H9 (cell line): ENCODE results near the gene SYNPO2L. TPM values are rescaled to one million over a fixed set of nuclear protein-coding genes. Genes with fewer than 3 reads are reported as not detected.

ENCODE experiments used
- DNase-seq: peaks from one replicate; pipeline ENCODE4 v3.0.0-alpha.2; 2017
- H2AFZ ChIP-seq: one replicate; pipeline ENCODE4 v1.6.1; 2013; ENCODE audit warnings: mild to moderate bottlenecking, low read length, control low read depth, moderate library complexity
- H2AK5ac ChIP-seq: 2 replicates; pipeline ENCODE4 v1.6.1; 2013; ENCODE audit warnings: low read length, control low read depth, mixed read lengths; ENCODE audit not compliant: insufficient read length
- H2BK120ac ChIP-seq: one replicate; pipeline ENCODE4 v1.6.1; 2013; ENCODE audit warnings: low read depth, mild to moderate bottlenecking, low read length, control low read depth, inconsistent platforms; ENCODE audit not compliant: poor library complexity, severe bottlenecking
- H2BK12ac ChIP-seq: 2 replicates; pipeline ENCODE4 v1.6.1; 2013; ENCODE audit warnings: low read length, control low read depth, mixed read lengths, low read depth; ENCODE audit not compliant: insufficient read length
- H2BK15ac ChIP-seq: 2 replicates; pipeline ENCODE4 v1.6.1; 2013; ENCODE audit warnings: low read depth, low read length, control low read depth
- H2BK20ac ChIP-seq: one replicate; pipeline ENCODE4 v1.6.1; 2013; ENCODE audit warnings: low read depth, mild to moderate bottlenecking, low read length, control low read depth, inconsistent platforms; ENCODE audit not compliant: poor library complexity, severe bottlenecking
- H2BK5ac ChIP-seq: 2 replicates; pipeline ENCODE4 v1.6.1; 2013; ENCODE audit warnings: low read length, control low read depth, mixed read lengths; ENCODE audit not compliant: insufficient read length
- H3K14ac ChIP-seq: 2 replicates; pipeline ENCODE4 v1.6.1; 2013; ENCODE audit warnings: low read length, control low read depth; ENCODE audit not compliant: insufficient read depth
- H3K18ac ChIP-seq: 2 replicates; pipeline ENCODE4 v1.6.1; 2013; ENCODE audit warnings: low read depth, mild to moderate bottlenecking, mixed read lengths, low read length, control low read depth; ENCODE audit not compliant: insufficient read length
- H3K23ac ChIP-seq: 2 replicates; pipeline ENCODE4 v1.6.1; 2013; ENCODE audit warnings: low read length, control low read depth, mixed read lengths, low read depth; ENCODE audit not compliant: insufficient read length
- H3K23me2 ChIP-seq: 2 replicates; pipeline ENCODE4 v1.6.1; 2013; ENCODE audit warnings: low read depth, mild to moderate bottlenecking, mixed read lengths, low read length, control low read depth; ENCODE audit not compliant: insufficient read length, poor library complexity, severe bottlenecking
- H3K27ac ChIP-seq: 2 replicates; pipeline ENCODE4 v1.5.1; 2013; ENCODE audit warnings: low read length, control low read depth, mixed read lengths, low read depth; ENCODE audit not compliant: insufficient read length
- H3K27me3 ChIP-seq: 2 replicates; pipeline ENCODE4 v1.6.1; 2013; ENCODE audit warnings: low read length, control low read depth, inconsistent platforms; ENCODE audit not compliant: insufficient read depth
- H3K4ac ChIP-seq: 2 replicates; pipeline ENCODE4 v1.6.1; 2013; ENCODE audit warnings: low read depth, mild to moderate bottlenecking, control low read depth, inconsistent platforms, low read length, moderate library complexity
- H3K4me1 ChIP-seq: 2 replicates; pipeline ENCODE4 v1.6.1; 2013; ENCODE audit warnings: low read length, control low read depth, inconsistent platforms; ENCODE audit not compliant: insufficient read depth
- H3K4me2 ChIP-seq: 2 replicates; pipeline ENCODE4 v1.6.1; 2013; ENCODE audit warnings: low read length, control low read depth, mixed read lengths; ENCODE audit not compliant: insufficient read length, insufficient read depth
- H3K56ac ChIP-seq: 2 replicates; pipeline ENCODE4 v1.6.1; 2013; ENCODE audit warnings: low read depth, mild to moderate bottlenecking, mixed read lengths, low read length, control low read depth; ENCODE audit not compliant: insufficient read length
- H3K79me1 ChIP-seq: 2 replicates; pipeline ENCODE4 v1.6.1; 2013; ENCODE audit warnings: low read depth, mild to moderate bottlenecking, moderate library complexity, low read length, control low read depth, inconsistent platforms; ENCODE audit not compliant: insufficient read depth, poor library complexity, severe bottlenecking
- H3K79me2 ChIP-seq: 2 replicates; pipeline ENCODE4 v1.6.1; 2013; ENCODE audit warnings: low read length, control low read depth, inconsistent platforms; ENCODE audit not compliant: insufficient read depth
- H3K9ac ChIP-seq: 2 replicates; pipeline ENCODE4 v1.6.1; 2013; ENCODE audit warnings: low read length, control low read depth, mixed read lengths; ENCODE audit not compliant: insufficient read length; ENCODE audit errors: extremely low read depth
- H3K9me3 ChIP-seq: one replicate; pipeline ENCODE4 v1.6.1; 2013; ENCODE audit warnings: low read depth, low read length, inconsistent platforms; ENCODE audit not compliant: control insufficient read depth
- H3T11ph ChIP-seq: one replicate; pipeline ENCODE4 v1.6.1; 2013; ENCODE audit warnings: mild to moderate bottlenecking, low read length, control low read depth, inconsistent platforms
- H4K20me1 ChIP-seq: one replicate; pipeline ENCODE4 v1.6.1; 2013; ENCODE audit not compliant: control insufficient read depth, insufficient read length, insufficient read depth
- H4K5ac ChIP-seq: 2 replicates; pipeline ENCODE4 v1.6.1; 2013; ENCODE audit warnings: low read depth, mild to moderate bottlenecking, mixed read lengths, low read length, control low read depth; ENCODE audit not compliant: insufficient read length
- H4K8ac ChIP-seq: replicated peaks from 2 replicates; pipeline ENCODE4 v1.6.1; 2013; ENCODE audit warnings: low read length, control low read depth, mixed read lengths, low read depth; ENCODE audit not compliant: insufficient read length
- H4K91ac ChIP-seq: 2 replicates; pipeline ENCODE4 v1.6.1; 2013; ENCODE audit warnings: low read depth, mild to moderate bottlenecking, moderate library complexity, mixed read lengths, low read length, control low read depth; ENCODE audit not compliant: insufficient read length
- H3K27ac Mint-ChIP-seq, 3 experiments: 2 replicates in 2 of 3; 3 replicates in 1 of 3; pipeline ENCODE4 v1.8.0; 2020 to 2021; ENCODE audit warnings: mixed read lengths in 3 of 3, mild to moderate bottlenecking in 1 of 3, moderate library complexity in 1 of 3
- H3K27me3 Mint-ChIP-seq: 2 replicates; pipeline ENCODE4 v1.8.0; 2021; ENCODE audit warnings: low read depth, mild to moderate bottlenecking, moderate library complexity, mixed read lengths
- H3K36me3 Mint-ChIP-seq, 3 experiments: 2 replicates in 2 of 3; 3 replicates in 1 of 3; pipeline ENCODE4 v1.8.0; 2020 to 2021; ENCODE audit warnings: low read depth in 3 of 3, mixed read lengths in 3 of 3; ENCODE audit not compliant: insufficient read depth in 1 of 3
- H3K4me1 Mint-ChIP-seq, 2 experiments: 2 replicates each; pipeline ENCODE4 v1.8.0; 2020; ENCODE audit warnings: mixed read lengths in 2 of 2
- H3K4me3 Mint-ChIP-seq, 2 experiments: 2 replicates in 1 of 2; 3 replicates in 1 of 2; pipeline ENCODE4 v1.8.0; 2020 to 2021; ENCODE audit warnings: mild to moderate bottlenecking in 2 of 2, mixed read lengths in 2 of 2, moderate library complexity in 1 of 2
- H3K9me3 Mint-ChIP-seq, 2 experiments: 2 replicates in 1 of 2; 3 replicates in 1 of 2; pipeline ENCODE4 v1.8.0; 2020; ENCODE audit warnings: mild to moderate bottlenecking in 2 of 2, mixed read lengths in 2 of 2, moderate library complexity in 1 of 2
- CTCF ChIP-seq: fragments of 200-600 bp; sonication (generic); conservative IDR thresholded peaks from 3 replicates; pipeline ENCODE4 v1.8.0; 2021; ENCODE audit warnings: antibody characterized with exemption, mild to moderate bottlenecking
- WGBS: extraction: QIAGEN DNeasy Blood & Tissue Kit; methylation state at CpG from one replicate; pipeline ENCODE4 v1.1.7; 2013; ENCODE audit warnings: missing lambda C conversion rate, low lambda C conversion rate, mixed read lengths; ENCODE audit not compliant: insufficient read length; ENCODE audit errors: extremely low coverage; 5-methylcytosine and 5-hydroxymethylcytosine counted together
- total RNA-seq: library from RNA; stranded (reverse); gene quantifications from 2 replicates; pipeline ENCODE4 v1.2.1, GENCODE V29; 2021

The SYNPO2L gene
- total RNA-seq, 1 experiment from 2014 or later = 0.11 TPM

DNA sequence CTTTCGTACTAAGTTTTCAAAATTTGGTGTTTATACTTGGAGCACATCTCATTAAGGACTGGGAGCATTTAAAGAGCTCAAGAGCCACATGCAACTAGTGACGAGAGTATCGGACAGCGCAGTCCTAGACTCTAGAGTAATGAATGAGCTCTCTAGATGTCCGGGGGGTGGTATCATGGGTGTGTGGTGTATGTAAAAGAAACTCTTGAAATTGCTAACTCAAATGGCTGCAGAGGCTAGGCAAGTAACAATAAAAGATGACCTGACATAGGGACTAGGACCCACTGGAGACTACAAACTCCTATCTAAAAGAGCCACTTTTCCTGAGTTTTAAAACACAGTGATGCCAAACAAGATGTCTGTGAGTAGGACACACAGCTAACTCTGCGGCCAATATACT, 28.5 kb downstream of the SYNPO2L start:
- Histone ChIP-seq H3K9me3 (no peaks in the 10 kb centered on the region), H2AK5ac (no peak overlapping the region), H3K23me2 (no peaks in the 10 kb centered on the region), H2BK12ac (no peak overlapping the region), H2BK5ac (no peak overlapping the region), H4K8ac (no peak overlapping the region), H3K9ac (no peak overlapping the region), H3K27me3 (no peaks in the 10 kb centered on the region), H2BK20ac (no peak overlapping the region), H3T11ph (no peak overlapping the region), H3K56ac (no peak overlapping the region), H3K4me2 (no peak overlapping the region), H4K91ac (no peak overlapping the region), H3K79me2 (no peaks in the 10 kb centered on the region; the same call in 1 of the 2 replicates), H3K4ac (no peak overlapping the region), H3K4me1 (no peaks in the 10 kb centered on the region), H4K5ac (no peak overlapping the region), H3K79me1 (peaks cover 2% of the 10 kb centered on the region), H4K20me1 (no peaks in the 10 kb centered on the region), H2BK120ac (no peak overlapping the region), H3K23ac (no peak overlapping the region), H2BK15ac (no peak overlapping the region), H3K27ac (no peak overlapping the region), H2AFZ (no peak overlapping the region), H3K18ac (no peak overlapping the region), H3K14ac (no peak overlapping the region)
- DNase-seq = no peak
- H3K27ac Mint-ChIP-seq = 0 out of 7 replicates have a peak overlapping the region, but pooled peaks of 1 of the 3 experiments have one; percentile 21
- H3K36me3 Mint-ChIP-seq = no peaks in the 10 kb centered on the region; a peak in 1 of 7 replicates
- H3K4me1 Mint-ChIP-seq = peaks cover 14 to 17% of the 10 kb centered on the region in 2 experiments
- no peaks in the 10 kb centered on the region; a peak in 1 of 5 replicates for H3K9me3 Mint-ChIP-seq
- no CpG with 5 or more reads among the region's 6 CpGs for WGBS
- no peak for TF ChIP-seq CTCF
- H3K27me3 Mint-ChIP-seq = no peaks in the 10 kb centered on the region
- H3K4me3 Mint-ChIP-seq = peak overlapping the region; percentile 98
